ENCODE measurements around the gene GATAD2A.

GATAD2A gene

GRCh38 chr19:19498255-19498991 lies 92.9 kb downstream of the GATAD2A start:
- Histone ChIP-seq H3K4me3 (ENCODE audit: low read length) (no peak overlapping the region), H3K36me3 (ENCODE audit: control insufficient read depth, insufficient read depth, low read length) (peaks cover 43% of the 10 kb centered on the region), H3K9ac (ENCODE audit: low read length) (no peak overlapping the region), H3K27me3 (ENCODE audit: control insufficient read depth, insufficient read depth, low read length) (no peaks in the 10 kb centered on the region), H3K4me1 (ENCODE audit: control insufficient read depth, insufficient read depth, low read length) (no peaks in the 10 kb centered on the region), H3K9me3 (ENCODE audit: control insufficient read depth, low read length) (no peaks in the 10 kb centered on the region)

- no peak overlapping the region for H3K9ac ChIP-seq (ENCODE audit: low read length)
- H3K4me3 ChIP-seq (ENCODE audit: low read length) = no peak overlapping the region
- no peaks in the 10 kb centered on the region for H3K27me3 ChIP-seq (ENCODE audit: control insufficient read depth, insufficient read depth, low read length)
- H3K4me1 ChIP-seq (ENCODE audit: control insufficient read depth, insufficient read depth, low read length) = no peaks in the 10 kb centered on the region
- H3K9me3 ChIP-seq (ENCODE audit: control insufficient read depth, low read length) = no peaks in the 10 kb centered on the region
- H3K36me3 ChIP-seq (ENCODE audit: control insufficient read depth, insufficient read depth, low read length) = peaks cover 40% of the 10 kb centered on the region
Measured at GRCh38 chr19:19499272-19499995, 94.0 kb downstream of the GATAD2A start.

GRCh38 chr19:19500975-19501644 lies 95.6 kb downstream of the GATAD2A start:
- Histone ChIP-seq H3K27me3 (ENCODE audit: control insufficient read depth, insufficient read depth, low read length) (no peaks in the 10 kb centered on the region), H3K9ac (ENCODE audit: low read length) (no peak overlapping the region), H3K4me1 (ENCODE audit: control insufficient read depth, insufficient read depth, low read length) (no peaks in the 10 kb centered on the region), H3K9me3 (ENCODE audit: control insufficient read depth, low read length) (no peaks in the 10 kb centered on the region), H3K4me3 (ENCODE audit: low read length) (no peak overlapping the region), H3K36me3 (ENCODE audit: control insufficient read depth, insufficient read depth, low read length) (peaks cover 40% of the 10 kb centered on the region)

GRCh38 chr19:19501798-19502197 lies 96.3 kb downstream of the GATAD2A start:
- Histone ChIP-seq H3K9me3 (ENCODE audit: control insufficient read depth, low read length) (no peaks in the 10 kb centered on the region), H3K4me3 (ENCODE audit: low read length) (no peak overlapping the region), H3K27me3 (ENCODE audit: control insufficient read depth, insufficient read depth, low read length) (no peaks in the 10 kb centered on the region), H3K4me1 (ENCODE audit: control insufficient read depth, insufficient read depth, low read length) (no peaks in the 10 kb centered on the region), H3K36me3 (ENCODE audit: control insufficient read depth, insufficient read depth, low read length) (peaks cover 33% of the 10 kb centered on the region), H3K9ac (ENCODE audit: low read length) (no peak overlapping the region)

- no peaks in the 10 kb centered on the region for H3K9me3 ChIP-seq (ENCODE audit: control insufficient read depth, low read length)
- no peak overlapping the region for H3K4me3 ChIP-seq (ENCODE audit: low read length)
- H3K27me3 ChIP-seq (ENCODE audit: control insufficient read depth, insufficient read depth, low read length) = no peaks in the 10 kb centered on the region
- H3K9ac ChIP-seq (ENCODE audit: low read length) = no peak overlapping the region
- H3K4me1 ChIP-seq (ENCODE audit: control insufficient read depth, insufficient read depth, low read length) = no peaks in the 10 kb centered on the region
- peaks cover 30% of the 10 kb centered on the region for H3K36me3 ChIP-seq (ENCODE audit: control insufficient read depth, insufficient read depth, low read length)
Measured at GRCh38 chr19:19502281-19502680, 96.8 kb downstream of the GATAD2A start.

- H3K9me3 ChIP-seq (ENCODE audit: control insufficient read depth, low read length) = no peaks in the 10 kb centered on the region
- peaks cover 23% of the 10 kb centered on the region for H3K36me3 ChIP-seq (ENCODE audit: control insufficient read depth, insufficient read depth, low read length)
- no peaks in the 10 kb centered on the region for H3K4me1 ChIP-seq (ENCODE audit: control insufficient read depth, insufficient read depth, low read length)
- H3K27me3 ChIP-seq (ENCODE audit: control insufficient read depth, insufficient read depth, low read length) = no peaks in the 10 kb centered on the region
- H3K9ac ChIP-seq (ENCODE audit: low read length) = no peak overlapping the region
- no peak overlapping the region for H3K4me3 ChIP-seq (ENCODE audit: low read length)
Measured at GRCh38 chr19:19502808-19503602, 97.5 kb downstream of the GATAD2A start.

GRCh38 chr19:19504754-19505668 lies 99.5 kb downstream of the GATAD2A start:
- H3K4me1 ChIP-seq (ENCODE audit: control insufficient read depth, insufficient read depth, low read length) = no peaks in the 10 kb centered on the region
- H3K9ac ChIP-seq (ENCODE audit: low read length) = no peak overlapping the region
- H3K4me3 ChIP-seq (ENCODE audit: low read length) = no peak overlapping the region

GRCh38 chr19:19505669-19506326 lies 100.3 kb downstream of the GATAD2A start:
- peaks cover 6% of the 10 kb centered on the region for H3K36me3 ChIP-seq (ENCODE audit: control insufficient read depth, insufficient read depth, low read length)
- no peak overlapping the region for H3K4me3 ChIP-seq (ENCODE audit: low read length)
- H3K9ac ChIP-seq (ENCODE audit: low read length) = no peak overlapping the region
- H3K4me1 ChIP-seq (ENCODE audit: control insufficient read depth, insufficient read depth, low read length) = no peaks in the 10 kb centered on the region
- H3K27me3 ChIP-seq (ENCODE audit: control insufficient read depth, insufficient read depth, low read length) = no peaks in the 10 kb centered on the region
- no peaks in the 10 kb centered on the region for H3K9me3 ChIP-seq (ENCODE audit: control insufficient read depth, low read length)

More at GRCh38 chr19:19504754-19505668, 99.5 kb downstream of the GATAD2A start:
- Histone ChIP-seq H3K9me3 (ENCODE audit: control insufficient read depth, low read length) (no peaks in the 10 kb centered on the region), H3K36me3 (ENCODE audit: control insufficient read depth, insufficient read depth, low read length) (peaks cover 6% of the 10 kb centered on the region), H3K27me3 (ENCODE audit: control insufficient read depth, insufficient read depth, low read length) (no peaks in the 10 kb centered on the region)

- no peaks in the 10 kb centered on the region for H3K27me3 ChIP-seq (ENCODE audit: control insufficient read depth, insufficient read depth, low read length)
- H3K36me3 ChIP-seq (ENCODE audit: control insufficient read depth, insufficient read depth, low read length) = peaks cover 6% of the 10 kb centered on the region
- H3K9ac ChIP-seq (ENCODE audit: low read length) = no peak overlapping the region
- H3K9me3 ChIP-seq (ENCODE audit: control insufficient read depth, low read length) = no peaks in the 10 kb centered on the region
- H3K4me3 ChIP-seq (ENCODE audit: low read length) = no peak overlapping the region
- H3K4me1 ChIP-seq (ENCODE audit: control insufficient read depth, insufficient read depth, low read length) = no peaks in the 10 kb centered on the region
Measured at GRCh38 chr19:19506592-19506991, 101.1 kb downstream of the GATAD2A start.

- Histone ChIP-seq H3K4me1 (ENCODE audit: control insufficient read depth, insufficient read depth, low read length) (peaks cover 3% of the 10 kb centered on the region), H3K9ac (ENCODE audit: low read length) (no peak overlapping the region), H3K4me3 (ENCODE audit: low read length) (no peak overlapping the region), H3K27me3 (ENCODE audit: control insufficient read depth, insufficient read depth, low read length) (no peaks in the 10 kb centered on the region), H3K9me3 (ENCODE audit: control insufficient read depth, low read length) (no peaks in the 10 kb centered on the region), H3K36me3 (ENCODE audit: control insufficient read depth, insufficient read depth, low read length) (peaks cover 6% of the 10 kb centered on the region)
Measured at GRCh38 chr19:19507354-19507753, 101.9 kb downstream of the GATAD2A start.

Data from mucosa of stomach (tissue), 1 donor.